ENCODE measurements around the gene EML2. TPM values are rescaled to one million over a fixed set of nuclear protein-coding genes. Genes with fewer than 3 reads are reported as not detected.

Gene EML2
- total RNA-seq, 1 donor from 2014 or later = 15.0 TPM

GRCh38 chr19:45659096-45659729, 20.0 kb upstream of the EML2 start:
- DNase-seq (ENCODE audit: low read depth, low spot score) = no peak
- H3K27me3 Mint-ChIP-seq (ENCODE audit: low read depth) = peaks cover 11% of the 10 kb centered on the region
- TF ChIP-seq, protein P1, sequence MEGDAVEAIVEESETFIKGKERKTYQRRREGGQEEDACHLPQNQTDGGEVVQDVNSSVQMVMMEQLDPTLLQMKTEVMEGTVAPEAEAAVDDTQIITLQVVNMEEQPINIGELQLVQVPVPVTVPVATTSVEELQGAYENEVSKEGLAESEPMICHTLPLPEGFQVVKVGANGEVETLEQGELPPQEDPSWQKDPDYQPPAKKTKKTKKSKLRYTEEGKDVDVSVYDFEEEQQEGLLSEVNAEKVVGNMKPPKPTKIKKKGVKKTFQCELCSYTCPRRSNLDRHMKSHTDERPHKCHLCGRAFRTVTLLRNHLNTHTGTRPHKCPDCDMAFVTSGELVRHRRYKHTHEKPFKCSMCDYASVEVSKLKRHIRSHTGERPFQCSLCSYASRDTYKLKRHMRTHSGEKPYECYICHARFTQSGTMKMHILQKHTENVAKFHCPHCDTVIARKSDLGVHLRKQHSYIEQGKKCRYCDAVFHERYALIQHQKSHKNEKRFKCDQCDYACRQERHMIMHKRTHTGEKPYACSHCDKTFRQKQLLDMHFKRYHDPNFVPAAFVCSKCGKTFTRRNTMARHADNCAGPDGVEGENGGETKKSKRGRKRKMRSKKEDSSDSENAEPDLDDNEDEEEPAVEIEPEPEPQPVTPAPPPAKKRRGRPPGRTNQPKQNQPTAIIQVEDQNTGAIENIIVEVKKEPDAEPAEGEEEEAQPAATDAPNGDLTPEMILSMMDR (conservative IDR thresholded peaks at IDR 0.05) = no peak
- H3K9me3 Mint-ChIP-seq = no peaks in the 10 kb centered on the region
- peaks cover 6% of the 10 kb centered on the region for H3K4me1 Mint-ChIP-seq
- H3K4me3 Mint-ChIP-seq = no peak overlapping the region
- H3K27ac Mint-ChIP-seq (ENCODE audit: unreplicated experiment) = no peak overlapping the region
- no peaks in the 10 kb centered on the region for H3K36me3 Mint-ChIP-seq (ENCODE audit: low read depth)

DNA sequence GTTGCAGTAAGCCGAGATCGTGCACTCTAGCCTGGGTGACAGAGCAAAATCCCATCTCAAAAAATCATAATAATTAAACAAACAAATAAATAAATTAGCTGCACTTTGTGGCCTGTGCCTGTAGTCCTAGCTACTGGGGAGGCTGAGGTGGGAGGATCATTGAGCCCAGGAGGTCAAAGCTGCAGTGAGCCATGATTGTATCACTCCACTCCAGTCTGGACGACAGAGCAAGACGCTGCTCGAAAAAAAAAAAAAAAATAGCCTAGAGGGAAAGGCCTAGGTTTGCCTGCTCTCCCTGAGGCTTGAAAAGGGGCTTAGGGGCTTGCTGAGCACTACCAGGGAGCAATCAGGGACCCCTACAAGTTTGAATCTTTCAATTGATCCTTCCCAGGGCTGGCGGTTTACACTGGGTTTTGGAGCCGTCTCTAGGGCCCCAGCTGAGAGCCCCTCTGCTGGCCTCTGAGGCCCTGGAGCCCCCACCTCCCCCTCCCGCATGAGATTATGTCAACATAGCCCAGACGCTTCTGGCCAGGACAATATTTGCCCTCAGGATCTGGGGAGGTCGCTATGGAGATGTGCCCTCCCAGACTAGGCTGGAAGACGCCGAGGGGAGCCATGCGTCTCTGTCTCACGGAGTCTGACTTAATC, 18.4 kb upstream of the EML2 start:
- TF ChIP-seq, protein P1 (conservative IDR thresholded peaks at IDR 0.05) = no peak
- no peak for DNase-seq (ENCODE audit: low read depth, low spot score)
- Mint-ChIP-seq H3K9me3 (no peaks in the 10 kb centered on the region), H3K27ac (ENCODE audit: unreplicated experiment) (no peak overlapping the region), H3K4me3 (no peak overlapping the region), H3K27me3 (ENCODE audit: low read depth) (peaks cover 11% of the 10 kb centered on the region), H3K36me3 (ENCODE audit: low read depth) (no peaks in the 10 kb centered on the region), H3K4me1 (peaks cover 6% of the 10 kb centered on the region)

DNA sequence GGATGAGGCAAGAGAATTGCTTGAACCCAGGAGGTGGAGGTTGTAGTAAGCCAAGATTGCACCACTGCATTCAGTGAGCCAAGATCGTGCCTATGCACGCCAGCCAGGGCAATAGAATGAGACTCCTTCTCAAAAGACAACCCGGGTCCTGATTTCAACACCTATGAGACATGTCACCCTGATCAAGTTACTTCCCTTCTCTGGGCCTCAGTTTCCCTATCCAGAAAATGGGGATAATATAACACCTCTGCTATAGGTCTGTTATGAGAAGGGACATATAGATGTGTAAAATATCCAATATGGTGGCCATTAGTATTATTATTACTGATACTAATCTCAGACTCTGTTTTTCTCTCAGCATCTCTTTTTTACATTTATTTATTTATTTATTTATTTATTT, 15.9 kb upstream of the EML2 start:
- H3K27me3 Mint-ChIP-seq (ENCODE audit: low read depth) = peaks cover 5% of the 10 kb centered on the region
- no peak for DNase-seq (ENCODE audit: low read depth, low spot score)
- TF ChIP-seq, protein P1 (conservative IDR thresholded peaks at IDR 0.05) = no peak
- H3K4me3 Mint-ChIP-seq = no peak overlapping the region
- no peak overlapping the region for H3K27ac Mint-ChIP-seq (ENCODE audit: unreplicated experiment)
- H3K4me1 Mint-ChIP-seq = peaks cover 6% of the 10 kb centered on the region
- H3K36me3 Mint-ChIP-seq (ENCODE audit: low read depth) = no peaks in the 10 kb centered on the region
- no peaks in the 10 kb centered on the region for H3K9me3 Mint-ChIP-seq

DNA sequence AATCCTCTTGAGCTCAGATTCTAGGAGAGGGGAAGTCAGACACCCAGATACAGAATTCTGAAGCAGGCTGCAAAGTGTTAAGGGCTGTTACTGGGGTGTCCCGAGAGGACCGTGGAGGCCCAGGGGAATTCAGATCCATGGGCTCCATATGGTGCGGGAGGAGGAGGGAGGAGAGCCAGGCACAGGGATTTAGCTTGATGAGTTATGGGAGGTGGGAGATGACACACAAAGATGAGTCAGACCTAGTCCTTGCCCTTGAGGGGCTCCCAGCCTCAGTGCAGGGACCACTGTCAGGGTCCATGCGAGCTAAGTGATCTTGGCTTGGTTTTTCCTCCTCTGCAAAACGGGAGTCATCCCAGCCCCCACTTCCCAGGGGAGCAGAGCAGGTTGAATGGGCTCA, 14.4 kb upstream of the EML2 start:
- H3K36me3 Mint-ChIP-seq (ENCODE audit: low read depth) = no peaks in the 10 kb centered on the region
- H3K27me3 Mint-ChIP-seq (ENCODE audit: low read depth) = no peaks in the 10 kb centered on the region
- peak overlapping the region; percentile 50 for H3K27ac Mint-ChIP-seq (ENCODE audit: unreplicated experiment)
- H3K9me3 Mint-ChIP-seq = no peaks in the 10 kb centered on the region
- DNase-seq (ENCODE audit: low read depth, low spot score) = no peak
- H3K4me1 Mint-ChIP-seq = peaks cover 2% of the 10 kb centered on the region
- no peak overlapping the region for H3K4me3 Mint-ChIP-seq
- TF ChIP-seq, protein P1 (conservative IDR thresholded peaks at IDR 0.05) = no peak

DNA sequence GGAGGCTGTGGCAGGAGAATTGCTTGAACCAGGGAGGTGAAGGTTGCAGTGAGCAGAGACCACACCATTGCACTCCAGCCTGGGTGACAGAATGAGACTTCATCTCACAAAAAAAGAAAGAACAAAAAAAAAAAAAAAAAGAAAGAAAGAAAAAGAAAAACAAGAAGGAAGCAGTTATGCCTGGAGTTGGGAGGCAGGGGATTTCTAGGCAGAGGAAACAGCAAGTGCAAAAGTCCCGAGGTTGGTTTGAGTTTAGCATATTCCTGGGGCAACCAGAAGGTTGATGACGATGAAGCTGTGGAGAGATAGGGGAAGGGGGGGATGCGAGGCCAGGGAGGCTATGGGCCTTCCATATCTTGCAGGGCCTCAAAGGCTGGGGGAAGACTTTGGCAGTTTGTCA, 11.5 kb upstream of the EML2 start:
- DNase-seq (ENCODE audit: low read depth, low spot score) = no peak
- H3K27ac Mint-ChIP-seq (ENCODE audit: unreplicated experiment) = no peak overlapping the region
- H3K9me3 Mint-ChIP-seq = no peaks in the 10 kb centered on the region
- peaks cover 7% of the 10 kb centered on the region for H3K4me1 Mint-ChIP-seq
- H3K27me3 Mint-ChIP-seq (ENCODE audit: low read depth) = no peaks in the 10 kb centered on the region
- no peak overlapping the region for H3K4me3 Mint-ChIP-seq
- no peaks in the 10 kb centered on the region for H3K36me3 Mint-ChIP-seq (ENCODE audit: low read depth)
- TF ChIP-seq, protein P1 (conservative IDR thresholded peaks at IDR 0.05) = no peak
